Activated CD8-positive, alpha-beta memory T cell treated with anti-CD3 and anti-CD28 coated beads, Interleukin-2, amount 10 ng/mL, durations not matched to agents 7 days and 5 days (primary cell): Measurements from ENCODE around the gene ZNF672. TPM values are rescaled to one million over a fixed set of nuclear protein-coding genes. Genes with fewer than 3 reads are reported as not detected.

Experiments
- ATAC-seq: fragments of 150-1000 bp; cut with Tn5 transposase; one replicate; pipeline ENCODE4 v1.10.0; 2021; ENCODE audit warnings: moderate library complexity
- CTCF ChIA-PET: fragments of 350-600 bp; sonication (Branson Sonifier 250); formaldehyde crosslinking; loops from one replicate; lab custom pipeline; 2021; ENCODE audit warnings: antibody characterized with exemption; lab: Charles Lee
- DNase-seq: peaks from one replicate; pipeline ENCODE4 v3.0.0-alpha.2; 2020
- H3K27ac Mint-ChIP-seq: one replicate; pipeline ENCODE4 v1.8.0; 2021; ENCODE audit warnings: mild to moderate bottlenecking, mixed read lengths
- H3K27me3 Mint-ChIP-seq: one replicate; pipeline ENCODE4 v1.8.0; 2021; ENCODE audit warnings: mixed read lengths
- H3K36me3 Mint-ChIP-seq: one replicate; pipeline ENCODE4 v1.8.0; 2021; ENCODE audit warnings: mild to moderate bottlenecking, mixed read lengths
- H3K4me1 Mint-ChIP-seq: one replicate; pipeline ENCODE4 v1.8.0; 2021; ENCODE audit warnings: mixed read lengths
- H3K4me3 Mint-ChIP-seq: one replicate; pipeline ENCODE4 v1.8.0; 2021; ENCODE audit warnings: mild to moderate bottlenecking, moderate library complexity, mixed read lengths
- H3K9me3 Mint-ChIP-seq: one replicate; pipeline ENCODE4 v1.8.0; 2022; ENCODE audit warnings: low read depth, mixed read lengths
- total RNA-seq, 2 experiments: library from RNA; stranded (reverse); gene quantifications; one replicate each; pipeline ENCODE4 v1.2.3, GENCODE V29; 2021

Gene ZNF672
- total RNA-seq, 2 experiments from 2014 or later: 53.8 to 72.3 TPM

GRCh38 chr1:248847181-248847955 is 9.3 kb downstream of the ZNF672 start:
- ATAC-seq: no peak
- peak; percentile 37 for DNase-seq
- Mint-ChIP-seq H3K4me3 (no peak overlapping the region), H3K4me1 (peaks cover 2% of the 10 kb centered on the region), H3K36me3 (peaks cover 27% of the 10 kb centered on the region), H3K27me3 (no peaks in the 10 kb centered on the region), H3K9me3 (no peaks in the 10 kb centered on the region), H3K27ac (no peak overlapping the region)
- CTCF ChIA-PET: interaction anchor here (1.3 kb wide), 1 partner anchor 17 kb away, joined by 3 read pairs; no protein-coding TSS in a partner anchor

GRCh38 chr1:248847956-248848561 is 10.0 kb downstream of the ZNF672 start:
- Mint-ChIP-seq H3K27ac (no peak overlapping the region), H3K4me3 (no peak overlapping the region), H3K36me3 (peaks cover 27% of the 10 kb centered on the region), H3K9me3 (no peaks in the 10 kb centered on the region), H3K4me1 (peaks cover under 1% of the 10 kb centered on the region), H3K27me3 (no peaks in the 10 kb centered on the region)
- no peak for ATAC-seq
- DNase-seq: peak; percentile 38
- CTCF ChIA-PET: no interaction called here

- H3K27ac Mint-ChIP-seq: no peak overlapping the region
- no peaks in the 10 kb centered on the region for H3K27me3 Mint-ChIP-seq
- H3K9me3 Mint-ChIP-seq: no peaks in the 10 kb centered on the region
Observed at GRCh38 chr1:248848602-248849001, 10.6 kb downstream of the ZNF672 start.

GRCh38 chr1:248849152-248849551 is 11.1 kb downstream of the ZNF672 start:
- Mint-ChIP-seq H3K9me3 (no peaks in the 10 kb centered on the region), H3K4me3 (no peak overlapping the region), H3K27ac (no peak overlapping the region), H3K4me1 (no peaks in the 10 kb centered on the region), H3K27me3 (no peaks in the 10 kb centered on the region), H3K36me3 (peaks cover 30% of the 10 kb centered on the region)
- DNase-seq (peak; percentile 35), ATAC-seq (no peak)
- CTCF ChIA-PET: no interaction called here

More at GRCh38 chr1:248848602-248849001, 10.6 kb downstream of the ZNF672 start:
- Mint-ChIP-seq H3K4me3 (no peak overlapping the region), H3K36me3 (peaks cover 27% of the 10 kb centered on the region), H3K4me1 (no peaks in the 10 kb centered on the region)
- CTCF ChIA-PET: no interaction called here
- ATAC-seq (no peak), DNase-seq (peak; percentile 31)

- peak; percentile 36 for DNase-seq
- Mint-ChIP-seq H3K4me1 (no peaks in the 10 kb centered on the region), H3K27me3 (no peaks in the 10 kb centered on the region), H3K4me3 (no peak overlapping the region), H3K9me3 (no peaks in the 10 kb centered on the region), H3K36me3 (peaks cover 28% of the 10 kb centered on the region), H3K27ac (peak overlapping the region; percentile 39)
- CTCF ChIA-PET: no interaction called here
- ATAC-seq: no peak
Observed at GRCh38 chr1:248849637-248850036, 11.6 kb downstream of the ZNF672 start.

- CTCF ChIA-PET: no interaction called here
- Mint-ChIP-seq H3K9me3 (no peaks in the 10 kb centered on the region), H3K4me1 (no peaks in the 10 kb centered on the region), H3K36me3 (peaks cover 33% of the 10 kb centered on the region), H3K27me3 (no peaks in the 10 kb centered on the region), H3K4me3 (no peak overlapping the region), H3K27ac (peak overlapping the region; percentile 39)
- DNase-seq (no peak), ATAC-seq (no peak)
Observed at GRCh38 chr1:248850124-248850523, 12.1 kb downstream of the ZNF672 start.

GRCh38 chr1:248850536-248851251 is 12.7 kb downstream of the ZNF672 start:
- CTCF ChIA-PET: no interaction called here
- H3K4me1 Mint-ChIP-seq: no peaks in the 10 kb centered on the region
- no peak overlapping the region for H3K27ac Mint-ChIP-seq
- DNase-seq (peak; percentile 29), ATAC-seq (no peak)
- H3K9me3 Mint-ChIP-seq: no peaks in the 10 kb centered on the region
- H3K4me3 Mint-ChIP-seq: no peak overlapping the region
- H3K27me3 Mint-ChIP-seq: no peaks in the 10 kb centered on the region
- H3K36me3 Mint-ChIP-seq: peaks cover 32% of the 10 kb centered on the region

- ATAC-seq: no peak
- no peaks in the 10 kb centered on the region for H3K4me1 Mint-ChIP-seq
- peaks cover 33% of the 10 kb centered on the region for H3K36me3 Mint-ChIP-seq
- no peaks in the 10 kb centered on the region for H3K27me3 Mint-ChIP-seq
- no peak overlapping the region for H3K27ac Mint-ChIP-seq
- peak; percentile 38 for DNase-seq
- CTCF ChIA-PET: no interaction called here
- H3K9me3 Mint-ChIP-seq: no peaks in the 10 kb centered on the region
- H3K4me3 Mint-ChIP-seq: no peak overlapping the region
Observed at GRCh38 chr1:248851390-248851789, 13.4 kb downstream of the ZNF672 start.

GRCh38 chr1:248852481-248853405 is 14.7 kb downstream of the ZNF672 start:
- Mint-ChIP-seq H3K9me3 (no peaks in the 10 kb centered on the region), H3K27me3 (no peaks in the 10 kb centered on the region), H3K27ac (no peak overlapping the region), H3K4me3 (no peak overlapping the region), H3K36me3 (peaks cover 25% of the 10 kb centered on the region), H3K4me1 (peaks cover 5% of the 10 kb centered on the region)
- ATAC-seq (no peak), DNase-seq (no peak)
- CTCF ChIA-PET: interaction anchor here (1.2 to 1.3 kb wide), 4 partner anchors 11 to 15 kb away, joined by 4 to 7 read pairs (median 5); partner anchors contain the start of gene ZNF672

- H3K4me3 Mint-ChIP-seq: peak overlapping the region; percentile 13
- ATAC-seq (peak; percentile 30), DNase-seq (peak; percentile 75)
- H3K36me3 Mint-ChIP-seq: peaks cover 21% of the 10 kb centered on the region
- H3K9me3 Mint-ChIP-seq: no peaks in the 10 kb centered on the region
- H3K4me1 Mint-ChIP-seq: peaks cover 8% of the 10 kb centered on the region
- CTCF ChIA-PET: interaction anchor here (1.2 to 1.3 kb wide), 4 partner anchors 11 to 16 kb away, joined by 4 to 7 read pairs (median 5); partner anchors contain the start of gene ZNF672
- H3K27ac Mint-ChIP-seq: no peak overlapping the region
- H3K27me3 Mint-ChIP-seq: no peaks in the 10 kb centered on the region
Observed at GRCh38 chr1:248853663-248854375, 15.8 kb downstream of the ZNF672 start.

GRCh38 chr1:248855580-248855979 is 17.6 kb downstream of the ZNF672 start:
- no peak overlapping the region for H3K27ac Mint-ChIP-seq
- ATAC-seq (no peak), DNase-seq (no peak)
- H3K4me1 Mint-ChIP-seq: peaks cover 21% of the 10 kb centered on the region
- H3K4me3 Mint-ChIP-seq: no peak overlapping the region
- no peaks in the 10 kb centered on the region for H3K27me3 Mint-ChIP-seq
- CTCF ChIA-PET: interaction anchor here (1.3 to 4.0 kb wide), 2 partner anchors 13 to 17 kb away, joined by 4 to 37 read pairs; partner anchors contain the start of gene ZNF672
- H3K36me3 Mint-ChIP-seq: peaks cover 17% of the 10 kb centered on the region
- no peaks in the 10 kb centered on the region for H3K9me3 Mint-ChIP-seq

GRCh38 chr1:248856176-248856575 is 18.2 kb downstream of the ZNF672 start:
- Mint-ChIP-seq H3K4me1 (peaks cover 21% of the 10 kb centered on the region), H3K4me3 (no peak overlapping the region), H3K27ac (no peak overlapping the region), H3K36me3 (peaks cover 15% of the 10 kb centered on the region), H3K9me3 (no peaks in the 10 kb centered on the region), H3K27me3 (no peaks in the 10 kb centered on the region)
- no peak for ATAC-seq
- CTCF ChIA-PET: interaction anchor here (4.0 kb wide), 1 partner anchor 18 kb away, joined by 37 read pairs; the partner anchor contains the start of gene ZNF672
- no peak for DNase-seq
